Measurements from ENCODE around the gene STIMATE. TPM values are rescaled to one million over a fixed set of nuclear protein-coding genes. Genes with fewer than 3 reads are reported as not detected.

Gene STIMATE
- polyA plus RNA-seq, 1 of the 3 experiments (the other 2 are of a cell fraction), result 9.3 TPM

- no peaks in the 10 kb centered on the region for H3K27me3 ChIP-seq (ENCODE audit: insufficient read depth)
- CTCF ChIA-PET, result interaction anchor here (1.0 to 1.6 kb wide), 6 partner anchors 10 to 124 kb away, joined by 3 to 8 read pairs (median 3); no protein-coding TSS in a partner anchor
Observed at GRCh38 chr3:52810923-52811322, 86.4 kb downstream of the STIMATE start.

GRCh38 chr3:52809662-52810377, 87.5 kb downstream of the STIMATE start:
- Histone ChIP-seq H3K9ac (no peak overlapping the region), H3K9me3 (no peaks in the 10 kb centered on the region), H3K4me3 (ENCODE audit: low read depth in 2 of 2, low read length in 1 of 2) (no peak overlapping the region), H3K4me1 (ENCODE audit: control insufficient read depth in 1 of 2, insufficient read depth in 2 of 2, low read depth in 1 of 2, low read length in 1 of 2) (no peaks in the 10 kb centered on the region; a peak in 1 of 4 replicates), H3K79me2 (ENCODE audit: insufficient read depth) (no peaks in the 10 kb centered on the region), H3K4me2 (no peak overlapping the region), H3K36me3 (replicated peaks in 1 of 2; ENCODE audit: control insufficient read depth in 1 of 2, insufficient read depth in 2 of 2, low read length in 1 of 2) (no peaks in the 10 kb centered on the region), H3K27ac (ENCODE audit: low read depth in 2 of 2, low read length in 1 of 2) (no peak overlapping the region), H3F3A (replicated peaks; ENCODE audit: insufficient read depth) (no peaks in the 10 kb centered on the region), H3K9me2 (no peaks in the 10 kb centered on the region), H3K27me3 (ENCODE audit: insufficient read depth) (no peaks in the 10 kb centered on the region), H4K20me1 (ENCODE audit: insufficient read depth) (no peaks in the 10 kb centered on the region), H2AFZ (ENCODE audit: low read depth) (no peak overlapping the region)
- ChIA-PET CTCF (interaction anchor here (1.5 to 1.6 kb wide), 2 partner anchors 11 to 19 kb away, joined by 3 to 6 read pairs; no protein-coding TSS in a partner anchor), POLR2A (no interaction called here)
- TF ChIP-seq NFIC (IDR thresholded peaks at IDR 0.05; ENCODE audit: borderline replicate concordance) (no peak), ELF1 (IDR thresholded peaks at IDR 0.05) (no peak), MXI1 (IDR thresholded peaks at IDR 0.05; ENCODE audit: low read depth, low read length) (no peak), REST (IDR thresholded peaks at IDR 0.05; ENCODE audit: low read depth, low read length) (no peak), EZH2phosphoT487 (IDR thresholded peaks at IDR 0.05; ENCODE audit: borderline replicate concordance, low read depth) (no peak), TCF12 (IDR thresholded peaks at IDR 0.05) (no peak), GABPA (IDR thresholded peaks at IDR 0.05; ENCODE audit: low read depth) (no peak), ZBTB33 (IDR thresholded peaks at IDR 0.05; ENCODE audit: borderline replicate concordance, low read depth) (no peak), RXRA (IDR thresholded peaks at IDR 0.05; ENCODE audit: borderline replicate concordance, low read depth) (no peak), FOSL2 (IDR thresholded peaks at IDR 0.05; ENCODE audit: borderline replicate concordance, low read depth) (no peak)
- TF ChIP-seq, protein P1, sequence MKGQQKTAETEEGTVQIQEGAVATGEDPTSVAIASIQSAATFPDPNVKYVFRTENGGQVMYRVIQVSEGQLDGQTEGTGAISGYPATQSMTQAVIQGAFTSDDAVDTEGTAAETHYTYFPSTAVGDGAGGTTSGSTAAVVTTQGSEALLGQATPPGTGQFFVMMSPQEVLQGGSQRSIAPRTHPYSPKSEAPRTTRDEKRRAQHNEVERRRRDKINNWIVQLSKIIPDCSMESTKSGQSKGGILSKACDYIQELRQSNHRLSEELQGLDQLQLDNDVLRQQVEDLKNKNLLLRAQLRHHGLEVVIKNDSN (IDR thresholded peaks at IDR 0.05; ENCODE audit: borderline replicate concordance, low read depth), result no peak
- TF ChIP-seq, protein P2, sequence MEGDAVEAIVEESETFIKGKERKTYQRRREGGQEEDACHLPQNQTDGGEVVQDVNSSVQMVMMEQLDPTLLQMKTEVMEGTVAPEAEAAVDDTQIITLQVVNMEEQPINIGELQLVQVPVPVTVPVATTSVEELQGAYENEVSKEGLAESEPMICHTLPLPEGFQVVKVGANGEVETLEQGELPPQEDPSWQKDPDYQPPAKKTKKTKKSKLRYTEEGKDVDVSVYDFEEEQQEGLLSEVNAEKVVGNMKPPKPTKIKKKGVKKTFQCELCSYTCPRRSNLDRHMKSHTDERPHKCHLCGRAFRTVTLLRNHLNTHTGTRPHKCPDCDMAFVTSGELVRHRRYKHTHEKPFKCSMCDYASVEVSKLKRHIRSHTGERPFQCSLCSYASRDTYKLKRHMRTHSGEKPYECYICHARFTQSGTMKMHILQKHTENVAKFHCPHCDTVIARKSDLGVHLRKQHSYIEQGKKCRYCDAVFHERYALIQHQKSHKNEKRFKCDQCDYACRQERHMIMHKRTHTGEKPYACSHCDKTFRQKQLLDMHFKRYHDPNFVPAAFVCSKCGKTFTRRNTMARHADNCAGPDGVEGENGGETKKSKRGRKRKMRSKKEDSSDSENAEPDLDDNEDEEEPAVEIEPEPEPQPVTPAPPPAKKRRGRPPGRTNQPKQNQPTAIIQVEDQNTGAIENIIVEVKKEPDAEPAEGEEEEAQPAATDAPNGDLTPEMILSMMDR (IDR thresholded peaks at IDR 0.05), result no peak
- WGBS (ENCODE audit: low lambda C conversion rate), result 42% methylated on average over 4 of the region's 7 CpGs
- DNase-seq, result no peak

More at GRCh38 chr3:52810923-52811322, 86.4 kb downstream of the STIMATE start:
- Histone ChIP-seq H2AFZ (ENCODE audit: low read depth) (no peak overlapping the region), H3K4me2 (no peak overlapping the region), H3K4me1 (ENCODE audit: control insufficient read depth in 1 of 2, insufficient read depth in 2 of 2, low read depth in 1 of 2, low read length in 1 of 2) (no peaks in the 10 kb centered on the region; a peak in 1 of 4 replicates), H3K27ac (ENCODE audit: low read depth in 2 of 2, low read length in 1 of 2) (no peak overlapping the region), H4K20me1 (ENCODE audit: insufficient read depth) (no peaks in the 10 kb centered on the region), H3K9ac (no peak overlapping the region), H3K4me3 (ENCODE audit: low read depth in 2 of 2, low read length in 1 of 2) (no peak overlapping the region), H3K9me2 (no peaks in the 10 kb centered on the region), H3K79me2 (ENCODE audit: insufficient read depth) (no peaks in the 10 kb centered on the region), H3F3A (replicated peaks; ENCODE audit: insufficient read depth) (no peaks in the 10 kb centered on the region), H3K9me3 (no peaks in the 10 kb centered on the region), H3K36me3 (replicated peaks in 1 of 2; ENCODE audit: control insufficient read depth in 1 of 2, insufficient read depth in 2 of 2, low read length in 1 of 2) (no peaks in the 10 kb centered on the region)
- no peak for TF ChIP-seq FOXM1 (IDR thresholded peaks at IDR 0.05; ENCODE audit: low read depth)
- no peak for TF ChIP-seq TAF1 (IDR thresholded peaks at IDR 0.05; ENCODE audit: borderline replicate concordance, low read depth, low read length)
- POLR2A ChIA-PET, result no interaction called here
- WGBS (ENCODE audit: low lambda C conversion rate), result 72% methylated on average over 8 of the region's 11 CpGs
- DNase-seq, result no peak
